HCEC 1CT (cell line): ENCODE data around the gene PPP1R13B.
A peak's percentile ranks its signal among the peaks of the same experiment; 100 is the strongest.
"Not testable (repeated sequence)": the region's sequence is repeated elsewhere in the genome, so short reads cannot be mapped to it uniquely, and the experiment has no call there.

Experiments
- DNase-seq: peaks from one replicate; pipeline ENCODE4 v3.0.0-alpha.2; 2017

The PPP1R13B gene

DNA sequence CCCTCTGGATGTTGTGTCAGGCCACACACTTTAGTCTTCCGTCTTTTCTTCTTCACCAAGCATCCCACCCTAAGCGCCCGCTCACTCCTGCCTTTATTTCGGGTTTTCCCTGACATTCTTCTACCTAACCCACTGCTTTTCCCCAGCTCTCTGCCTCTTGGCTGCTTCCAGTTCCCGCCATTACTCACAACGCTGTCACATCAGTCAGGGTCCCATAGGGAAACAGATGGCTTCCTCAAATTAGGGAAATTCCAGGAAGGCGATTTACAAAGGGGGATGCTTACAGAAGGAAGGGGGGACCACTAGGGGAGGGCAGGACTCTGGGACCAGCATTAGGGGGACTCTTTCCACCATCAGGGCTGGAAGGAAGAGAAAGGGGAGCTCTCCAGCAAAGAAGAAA lies 9.2 kb upstream of the PPP1R13B start:
- no peak for DNase-seq

DNA sequence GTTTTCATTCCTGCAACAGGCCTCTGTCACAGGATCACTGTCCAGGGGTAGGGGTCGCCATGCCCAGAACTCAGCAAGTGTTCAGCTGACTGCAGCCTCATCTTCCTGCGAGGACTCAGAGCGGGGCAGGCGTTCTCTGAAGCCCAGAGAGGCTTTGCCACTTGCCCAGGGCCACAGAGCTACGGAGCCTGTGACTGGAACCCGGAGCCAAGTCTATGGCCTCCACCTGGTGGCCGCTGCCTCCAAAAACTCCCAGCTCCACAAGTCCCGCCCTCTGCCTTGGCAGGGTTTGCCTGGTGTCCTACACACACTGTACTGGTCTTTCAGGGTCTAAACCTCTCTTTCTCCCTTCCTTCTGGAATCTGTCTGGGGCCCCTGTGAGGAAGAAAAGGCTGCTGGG lies 8.7 kb upstream of the PPP1R13B start:
- DNase-seq = no peak

DNA sequence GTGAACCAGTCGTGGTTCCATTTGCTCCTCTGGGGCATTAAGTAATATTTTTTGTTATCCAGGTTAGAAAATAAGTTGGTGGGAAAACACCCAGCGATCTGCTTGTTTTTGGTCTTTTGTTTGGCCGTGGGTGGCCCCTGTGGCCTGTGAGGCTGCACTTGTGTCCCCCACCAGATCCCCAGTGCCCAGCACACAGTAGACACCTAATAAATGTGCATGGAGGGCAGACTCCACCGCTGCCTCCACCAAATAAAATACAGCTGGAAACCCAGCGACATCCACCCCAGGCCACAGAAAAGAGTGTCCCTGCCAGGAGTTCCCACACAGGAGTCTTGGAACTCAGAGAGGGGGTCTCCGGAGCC lies 8.3 kb upstream of the PPP1R13B start:
- DNase-seq = no peak

DNA sequence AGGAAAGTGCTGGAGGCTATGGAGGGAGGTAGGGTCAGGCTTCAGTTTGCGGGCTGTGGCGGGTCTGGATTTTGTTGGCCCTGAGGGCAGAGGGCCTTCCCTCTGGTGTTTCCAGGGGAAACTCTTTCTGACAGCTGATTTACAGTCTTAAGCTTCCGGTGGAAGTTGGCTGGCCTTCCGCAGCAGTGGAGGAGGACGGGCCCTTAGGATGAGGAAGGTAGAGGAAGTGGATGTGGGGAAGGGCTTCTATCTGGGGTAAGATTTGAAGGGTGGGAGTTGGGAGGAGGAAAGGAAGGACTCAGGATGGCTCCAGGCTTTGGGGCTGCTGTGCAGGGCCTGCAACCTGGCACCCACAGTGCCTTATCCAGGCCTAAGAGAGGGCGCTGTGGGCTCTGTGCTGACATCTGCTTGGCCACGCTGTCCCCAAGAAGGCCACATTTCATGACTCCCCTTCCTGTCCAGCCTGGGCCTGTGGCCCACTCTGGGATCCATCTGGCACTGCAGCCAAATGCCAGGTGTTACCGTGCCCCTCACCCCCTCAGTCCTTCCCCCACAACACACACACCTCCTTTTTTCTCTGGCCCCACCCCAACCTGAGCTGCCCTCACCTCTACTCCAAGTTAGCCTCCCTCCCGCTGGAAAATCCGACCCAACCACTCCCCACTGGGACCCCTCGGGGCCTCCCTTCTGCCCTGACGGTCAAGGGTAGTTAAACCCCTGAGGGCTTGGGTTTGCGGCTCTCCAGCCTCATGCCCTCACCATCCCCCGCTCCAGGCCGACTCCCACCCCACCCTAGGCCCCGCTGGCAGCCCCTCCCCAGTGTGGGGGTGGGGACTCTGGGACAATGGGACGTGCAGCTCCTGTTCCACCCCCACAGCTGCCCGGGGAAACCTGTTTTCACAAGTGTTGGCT lies 7.7 kb upstream of the PPP1R13B start:
- DNase-seq = no peak

DNA sequence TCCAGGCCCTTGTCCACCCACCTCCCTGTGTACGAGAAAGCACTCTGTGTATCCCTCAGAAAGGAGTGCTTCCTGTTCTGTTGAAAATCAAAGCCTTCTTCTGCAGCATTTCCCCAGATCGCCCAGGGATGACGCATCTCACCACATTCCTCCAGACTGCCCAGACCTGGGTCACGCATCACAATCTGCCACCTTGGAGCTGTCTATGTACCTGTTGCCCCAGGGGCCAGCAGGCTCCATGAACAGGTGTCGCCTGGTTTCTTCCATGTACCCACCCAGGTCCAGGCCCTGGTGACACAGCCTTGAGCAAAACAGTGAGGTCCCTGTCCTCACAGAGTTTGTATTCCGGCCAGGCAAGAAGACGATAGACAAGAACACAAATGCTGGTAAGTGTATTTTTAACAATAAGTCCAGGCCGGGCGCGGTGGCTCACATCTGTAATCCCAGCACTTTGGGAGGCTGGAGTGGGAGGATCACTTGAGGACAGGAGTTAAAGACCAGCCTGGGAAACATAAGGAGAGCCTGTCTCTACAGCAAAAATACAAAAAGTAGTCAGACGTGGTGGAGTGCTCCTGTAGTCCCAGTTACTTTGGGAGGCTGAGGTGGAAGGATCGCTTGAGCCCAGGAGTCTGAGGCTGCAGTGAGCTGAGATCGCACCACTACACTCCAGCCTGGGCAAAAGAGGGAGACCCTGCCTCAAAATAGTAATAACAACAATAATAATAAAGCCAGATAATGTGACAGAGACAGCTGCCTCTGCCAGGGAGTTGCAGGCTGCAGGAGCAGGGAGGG lies 6.8 kb upstream of the PPP1R13B start:
- DNase-seq = no peak

DNA sequence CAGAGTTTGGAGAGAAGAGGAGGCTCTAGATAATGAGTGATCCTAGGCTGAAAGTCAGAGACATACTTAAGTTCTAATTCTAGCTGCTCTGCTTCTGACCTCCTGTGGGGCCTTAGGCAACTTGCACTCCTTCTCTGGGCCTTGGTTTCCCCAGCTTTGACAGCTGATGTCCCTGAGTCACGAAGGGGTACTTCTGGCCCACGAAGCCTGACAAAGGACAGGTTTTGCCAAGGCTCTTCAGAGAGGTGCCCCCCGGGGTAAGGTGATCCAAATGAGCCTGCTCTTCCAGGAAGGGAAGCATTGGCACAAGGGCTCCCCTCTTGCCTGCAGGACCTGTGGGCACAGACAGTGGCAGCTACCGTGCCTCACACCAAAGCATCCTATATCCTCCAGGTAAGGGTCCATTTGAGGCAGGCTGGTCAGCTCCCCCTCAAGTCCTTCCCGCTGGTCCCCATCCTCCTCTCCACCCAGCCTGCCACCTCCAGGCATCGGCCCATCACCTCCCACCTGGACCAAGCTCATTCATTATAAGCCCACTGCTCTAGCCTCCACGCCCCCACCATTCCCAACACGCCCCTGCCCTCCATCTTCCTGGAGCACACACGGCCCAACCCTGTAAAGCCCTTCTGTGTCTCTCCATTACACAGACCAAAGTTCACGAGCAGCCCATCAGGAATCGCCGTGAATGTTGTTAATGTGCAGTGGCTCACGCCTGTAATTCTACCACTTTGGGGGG lies 1.9 kb upstream of the PPP1R13B start:
- no peak for DNase-seq

DNA sequence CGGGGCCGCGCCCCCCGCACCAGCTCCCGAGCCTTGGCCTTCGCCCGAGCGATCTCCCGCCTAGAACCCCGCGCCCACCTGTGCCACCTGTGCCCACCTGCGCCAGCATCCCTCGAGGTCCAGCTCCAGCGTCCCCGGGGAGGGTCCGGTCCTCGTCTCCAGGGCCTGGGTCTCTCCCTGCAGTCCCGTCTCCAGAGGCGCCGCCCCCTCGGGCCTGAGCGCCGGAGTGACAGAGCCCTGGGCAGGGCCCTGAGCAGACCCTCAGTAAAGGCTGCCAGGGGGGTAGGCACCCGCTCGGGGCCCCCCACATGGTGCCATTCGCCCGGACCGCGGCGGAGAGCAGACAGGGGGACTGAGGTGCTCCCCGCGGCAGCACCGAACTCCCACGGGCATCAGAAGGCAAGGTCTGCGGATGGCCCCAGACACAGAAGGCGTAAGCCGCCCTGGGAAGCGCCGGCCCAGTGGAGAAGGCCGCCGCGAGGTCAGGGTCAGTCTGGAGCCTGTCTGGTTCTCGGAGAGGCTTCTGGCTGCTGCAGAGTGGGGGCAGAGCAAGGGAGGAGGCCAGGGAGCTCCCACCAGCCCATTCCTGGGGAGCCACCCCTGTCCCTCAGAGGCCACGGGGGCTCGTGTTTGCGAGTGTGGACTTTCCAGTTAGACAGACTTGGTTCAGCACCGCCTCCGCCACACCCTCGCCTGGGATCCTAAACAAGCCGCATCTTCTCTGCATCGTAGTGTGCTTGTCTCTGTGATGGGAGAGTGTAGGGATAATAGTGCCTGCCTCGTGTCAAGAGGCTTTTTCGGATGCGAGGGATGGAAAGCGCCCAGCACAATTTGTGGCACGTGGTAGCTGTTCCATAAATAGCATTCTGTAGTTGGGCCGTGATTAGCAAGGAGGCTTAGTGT lies 1.1 kb upstream of the PPP1R13B start:
- DNase-seq = no peak

DNA sequence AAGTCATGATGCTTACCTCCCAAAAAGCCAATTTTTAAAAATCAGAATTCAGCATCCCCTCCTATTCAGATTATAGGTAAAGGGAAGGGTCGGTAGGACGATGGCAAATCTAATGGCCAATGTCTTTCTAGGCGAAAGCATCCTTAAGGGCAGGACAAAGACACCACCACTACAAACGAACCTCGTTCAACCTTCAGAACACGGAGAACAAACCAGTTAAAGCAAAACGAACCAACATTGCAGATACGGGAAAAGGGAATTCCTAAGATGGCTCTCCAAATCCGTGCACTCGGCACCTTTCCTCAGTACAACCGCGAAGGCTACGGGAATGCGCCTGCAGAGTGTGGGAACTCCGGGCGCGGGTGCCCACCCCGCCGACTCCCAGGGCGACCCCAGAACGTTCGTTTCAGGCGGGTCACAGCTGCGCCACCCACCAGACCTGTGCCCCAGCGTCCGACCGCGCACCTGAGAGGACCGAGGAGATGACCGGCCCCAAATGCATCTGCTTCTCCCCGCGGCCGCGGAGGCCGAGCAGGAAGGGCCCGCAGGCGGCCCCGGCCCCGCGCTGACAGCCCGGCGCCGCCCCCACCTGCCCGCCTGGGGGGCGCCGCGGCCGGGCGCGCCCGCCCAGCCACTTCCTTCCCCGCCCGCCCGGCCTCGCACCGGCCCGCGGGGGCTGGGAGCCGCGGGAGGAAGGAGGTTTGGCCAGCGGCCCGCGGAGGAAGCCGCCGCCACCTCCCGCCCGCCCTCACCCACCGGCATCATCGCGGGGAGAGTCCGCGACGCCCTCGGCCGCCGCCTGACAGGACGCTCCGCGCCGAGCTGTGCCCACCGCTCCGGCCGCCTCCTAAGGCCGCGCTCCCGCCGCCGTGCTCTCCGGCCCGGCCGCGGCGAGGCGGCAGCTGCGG lies 578 bp downstream of the PPP1R13B start:
- DNase-seq = peak; percentile 30

DNA sequence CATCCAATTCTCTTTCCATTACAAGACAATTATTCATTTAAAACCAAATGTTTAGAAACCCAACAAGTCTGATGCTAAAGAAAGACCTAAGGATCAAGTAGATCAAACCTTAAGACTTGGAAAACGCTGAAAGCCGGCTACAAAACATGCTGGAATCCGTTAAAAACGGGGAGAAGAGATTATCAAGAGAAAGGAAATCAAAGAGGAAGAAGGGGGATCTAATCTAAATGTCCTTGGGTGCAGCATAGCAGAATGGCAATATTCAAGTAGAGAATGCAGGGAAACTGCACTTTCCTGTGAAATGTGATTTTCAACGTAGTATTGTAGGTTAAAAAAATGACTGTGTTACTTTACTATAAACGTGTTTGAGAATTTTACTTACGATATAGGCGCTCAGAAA lies 1.3 kb downstream of the PPP1R13B start:
- no peak for DNase-seq

DNA sequence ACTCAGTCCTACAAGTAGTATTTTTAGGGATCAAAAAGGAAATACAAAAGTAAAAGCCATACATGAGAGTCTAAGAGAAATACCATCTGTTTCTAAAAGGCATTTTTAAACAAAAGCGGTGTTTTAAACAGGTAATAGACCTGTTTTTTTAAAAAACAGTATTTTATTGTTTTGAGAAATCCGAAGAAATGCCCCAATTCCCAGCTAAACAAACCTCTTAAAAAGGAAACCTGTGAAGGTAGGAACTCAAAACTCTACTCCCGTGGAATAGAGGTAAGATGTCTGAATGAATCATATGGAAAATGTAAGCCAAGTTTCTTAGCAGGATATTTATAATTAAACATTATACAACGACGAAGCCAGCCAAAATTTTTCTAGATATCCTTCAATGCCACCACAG lies 2.0 kb downstream of the PPP1R13B start:
- no peak for DNase-seq

DNA sequence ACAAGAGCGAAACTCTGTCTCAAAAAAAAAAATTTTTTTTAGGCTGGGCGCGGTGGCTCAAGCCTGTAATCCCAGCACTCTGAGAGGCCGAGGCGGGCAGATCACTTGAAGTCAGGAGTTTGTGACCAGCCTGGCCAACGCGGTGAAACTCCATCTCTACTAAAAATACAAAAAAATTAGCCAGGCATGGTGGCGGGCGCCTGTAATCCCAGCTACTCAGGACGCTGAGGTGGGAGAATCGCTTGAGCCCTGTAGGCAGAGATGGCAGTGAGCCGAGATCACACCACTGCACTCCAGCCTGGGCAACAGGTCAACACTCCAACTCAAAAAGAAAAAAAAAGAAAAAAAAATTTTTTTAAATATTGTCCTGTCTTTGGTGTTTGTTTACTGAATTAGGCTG lies 6.1 kb downstream of the PPP1R13B start:
- not testable (repeated sequence) for DNase-seq

DNA sequence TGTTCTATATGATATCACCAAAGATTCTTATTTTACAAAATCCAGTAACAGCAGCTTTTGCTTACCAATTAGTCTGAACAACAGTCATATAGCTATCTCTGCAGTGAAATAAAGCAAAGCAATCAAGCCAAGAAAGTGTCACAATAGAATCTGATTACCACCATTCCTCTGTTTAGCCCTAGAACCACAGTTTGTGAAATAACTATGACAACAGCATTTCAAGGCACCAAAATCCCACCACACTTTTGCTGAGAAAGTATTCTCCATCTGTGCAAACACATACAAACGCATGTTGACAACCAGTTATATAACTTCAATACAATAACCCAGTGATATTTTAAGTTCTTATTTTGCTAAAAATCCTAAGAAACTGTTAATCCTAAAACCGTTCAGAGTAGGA lies 7.4 kb downstream of the PPP1R13B start:
- DNase-seq = no peak

DNA sequence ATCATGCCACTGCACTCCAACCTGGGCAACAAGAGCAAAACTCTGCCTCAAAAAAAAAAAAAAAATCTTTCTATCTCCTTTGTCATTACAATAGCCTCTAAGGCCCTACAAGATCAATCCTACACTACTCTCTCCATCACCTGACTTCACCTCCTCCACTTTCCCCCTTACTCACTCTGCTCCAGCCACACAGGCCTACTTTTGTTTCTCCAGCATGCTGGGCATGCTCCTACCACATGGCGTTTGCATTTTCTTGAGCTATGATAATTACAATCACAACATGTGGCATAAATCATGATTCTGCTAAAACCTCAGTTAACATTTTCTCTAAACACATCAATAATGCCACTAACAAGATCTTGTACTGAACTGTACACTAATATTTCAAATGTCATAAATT lies 7.8 kb downstream of the PPP1R13B start:
- no peak for DNase-seq

DNA sequence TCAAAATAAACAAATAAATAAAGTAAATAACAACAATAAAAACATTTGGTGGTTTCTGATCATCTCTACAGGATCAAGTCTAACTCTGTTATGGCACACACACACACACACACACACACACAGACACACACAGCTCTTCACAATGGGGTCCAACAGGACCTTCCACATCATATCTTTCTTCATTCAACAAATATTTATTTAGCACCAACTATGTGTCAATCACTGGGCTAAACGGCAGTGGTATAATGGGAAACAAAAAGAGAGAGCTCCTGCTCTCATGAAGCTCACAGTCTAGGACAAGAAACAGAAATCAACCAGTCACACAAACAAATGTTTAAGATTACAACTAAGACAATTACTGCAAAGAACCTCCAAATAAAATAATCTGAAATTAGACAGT lies 9.3 kb downstream of the PPP1R13B start:
- no peak for DNase-seq

DNA sequence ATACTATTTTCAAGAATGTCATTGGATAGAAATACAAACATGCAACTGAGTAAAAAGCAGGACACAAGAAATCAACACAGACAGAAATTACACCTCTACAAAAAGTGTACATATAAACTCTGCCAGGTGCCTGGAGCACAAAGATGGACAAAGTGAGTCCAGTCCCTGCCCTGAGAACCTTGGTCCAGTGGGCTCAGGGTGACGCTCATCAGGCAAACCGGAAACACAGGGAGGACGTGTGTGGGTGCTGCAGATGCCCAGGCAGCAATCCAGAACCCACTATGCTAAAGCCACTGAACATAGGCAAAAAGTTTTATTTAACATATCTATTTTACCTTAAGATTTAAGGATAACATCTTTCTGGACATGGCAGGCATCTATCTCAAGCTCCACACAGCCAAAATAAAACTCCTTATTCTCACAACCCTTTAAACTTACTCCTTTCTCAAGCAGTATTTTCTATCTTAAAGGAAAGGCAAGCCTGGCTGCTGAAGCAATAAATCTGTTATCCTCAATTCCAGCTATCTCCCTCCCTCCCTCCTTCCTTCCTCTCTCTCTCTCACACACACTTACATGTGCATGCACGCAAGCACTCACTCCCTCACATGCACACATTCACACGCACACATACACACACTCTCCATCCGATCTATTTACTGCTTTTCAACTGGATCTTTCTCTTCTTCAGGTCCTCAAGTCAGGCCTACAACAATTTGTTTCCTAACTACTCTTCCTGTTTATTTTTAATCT lies 10.2 kb downstream of the PPP1R13B start:
- no peak for DNase-seq

DNA sequence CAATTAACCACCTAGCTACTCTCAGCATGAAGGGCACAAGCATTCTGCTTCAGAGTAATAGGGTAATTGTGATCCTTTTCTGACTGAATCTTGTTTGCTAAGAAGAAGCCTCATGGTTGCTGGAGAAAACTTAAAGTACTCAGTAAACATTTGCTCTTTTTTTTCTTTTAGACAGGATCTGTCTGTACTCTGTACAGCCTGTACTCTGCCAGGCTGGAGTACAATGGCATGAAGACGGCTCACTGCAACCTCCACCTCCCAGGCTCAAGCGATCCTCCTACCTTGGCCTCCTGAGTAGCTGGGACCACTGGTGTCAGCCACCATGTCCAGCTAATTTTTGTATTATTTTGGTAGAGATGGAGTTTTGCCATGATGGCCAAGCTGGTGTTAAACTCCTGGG lies 12.4 kb downstream of the PPP1R13B start:
- no peak for DNase-seq

DNA sequence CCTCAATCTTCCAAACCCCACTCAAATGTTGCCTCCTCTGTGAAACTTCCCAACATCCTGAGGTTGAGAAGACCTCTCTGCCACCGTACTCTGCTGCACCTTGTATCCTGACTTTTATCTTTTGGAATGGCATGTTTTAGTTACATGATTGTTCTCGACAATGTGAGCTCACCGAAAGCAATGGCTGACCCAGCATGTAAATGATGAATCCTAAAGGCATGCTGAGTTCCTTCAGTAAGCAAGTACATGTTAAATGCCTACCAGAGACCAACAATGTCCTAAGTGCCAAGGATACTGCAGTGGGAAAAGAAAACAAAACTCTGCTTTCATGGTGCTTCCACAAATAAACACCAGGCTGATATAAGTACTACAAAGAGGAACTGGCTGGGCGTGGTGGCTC lies 13.7 kb downstream of the PPP1R13B start:
- no peak for DNase-seq

DNA sequence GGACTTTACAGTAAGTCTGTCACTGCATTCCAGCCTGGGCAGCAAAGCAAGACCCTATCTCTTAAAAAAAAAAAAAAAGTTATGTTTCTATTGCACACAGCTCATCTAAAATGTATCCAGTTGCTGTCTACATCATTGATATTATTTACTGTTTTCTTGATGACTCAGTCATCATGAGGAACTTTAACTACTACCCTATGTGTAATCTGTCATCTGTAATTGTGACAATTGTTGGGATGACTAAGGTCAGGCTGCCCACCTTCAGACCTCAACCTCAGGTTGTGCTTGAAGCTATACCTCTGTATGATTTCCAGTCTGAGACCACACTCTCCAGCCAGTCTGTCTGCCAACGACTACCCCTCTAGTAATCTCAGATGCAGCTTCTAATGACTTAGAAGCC lies 15.3 kb downstream of the PPP1R13B start:
- peak; percentile 29 for DNase-seq

DNA sequence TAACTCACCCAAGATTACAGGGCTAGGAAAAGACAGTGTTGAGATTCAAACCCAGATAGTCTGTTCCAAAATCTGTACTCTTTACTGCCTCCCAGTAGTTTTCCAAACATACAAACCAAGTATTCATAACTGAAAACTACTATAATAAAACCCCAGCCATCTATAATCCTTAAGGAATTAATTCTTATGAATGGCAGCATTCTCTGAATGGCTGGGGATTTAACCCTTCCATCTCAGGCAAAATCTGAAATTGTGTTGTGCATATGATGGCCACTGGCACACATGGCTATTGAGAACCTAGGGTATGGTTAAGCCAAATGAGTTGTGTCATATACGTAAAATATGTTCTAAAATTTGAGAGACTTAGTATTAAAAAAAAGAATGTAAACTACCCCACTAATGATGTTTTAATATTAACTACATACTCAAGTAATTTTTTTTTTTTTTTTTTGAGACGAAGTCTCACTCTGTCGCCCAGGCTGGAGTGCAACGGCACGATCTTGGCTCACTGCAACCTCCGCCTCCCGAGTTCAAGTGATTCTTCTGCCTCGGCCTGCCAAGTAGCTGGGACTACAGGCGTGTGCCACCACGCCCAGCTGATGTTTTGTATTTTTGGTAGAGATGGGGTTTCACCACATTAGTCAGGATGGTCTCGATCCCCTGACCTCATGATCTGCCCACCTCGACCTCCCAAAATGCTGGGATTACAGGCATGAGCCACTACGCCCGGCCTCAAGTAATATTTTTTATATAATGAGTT lies 16.7 kb downstream of the PPP1R13B start:
- no peak for DNase-seq
